Measurements from ENCODE around the gene TRPM2.
"Not testable (repeated sequence)": the region's sequence is repeated elsewhere in the genome, so short reads cannot be mapped to it uniquely, and the experiment has no call there.

TRPM2 gene

DNA sequence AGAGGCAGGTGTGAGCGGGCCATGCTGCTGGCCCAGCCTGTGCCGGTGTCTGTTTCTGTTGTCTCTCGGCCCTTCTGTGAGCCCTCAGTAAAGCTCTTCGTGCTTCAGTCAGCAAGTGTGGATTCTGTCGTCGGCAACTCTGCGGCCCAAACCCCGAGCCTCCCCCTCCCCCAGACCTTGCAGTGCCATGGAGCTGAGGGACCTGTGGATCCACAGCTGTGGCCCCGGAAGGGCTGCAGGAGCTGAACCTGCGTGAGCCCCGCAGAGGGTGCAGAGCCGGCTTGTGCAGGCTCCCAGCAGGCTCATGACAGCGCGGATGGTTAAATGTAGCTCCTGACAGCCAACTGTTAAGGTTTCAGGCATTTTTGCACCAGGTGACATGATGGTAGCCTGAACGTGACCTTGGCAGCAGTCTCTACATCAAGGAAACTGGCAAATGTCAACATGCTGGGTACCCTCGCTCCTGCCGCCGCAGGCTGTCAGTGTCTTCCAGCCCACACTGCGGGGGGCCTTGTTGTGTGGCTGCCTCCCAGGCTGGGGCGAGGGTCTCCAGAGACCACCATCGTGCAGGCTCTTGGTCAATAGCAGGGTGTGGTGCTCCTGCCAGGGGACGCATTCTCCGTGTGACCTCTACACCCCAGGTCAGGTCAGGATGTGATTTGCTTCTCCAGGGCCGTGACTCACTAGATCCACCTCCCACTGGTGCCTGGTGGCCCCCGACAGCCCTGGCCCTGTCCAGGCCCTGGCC lies 108.8 kb downstream of the TRPM2 start:
- no peak for DNase-seq (ENCODE audit: low read depth in 2 of 2)

- DNase-seq (ENCODE audit: low read depth in 2 of 2): no peak
Observed at GRCh38 chr21:44462834-44463200, 109.4 kb downstream of the TRPM2 start.

DNA sequence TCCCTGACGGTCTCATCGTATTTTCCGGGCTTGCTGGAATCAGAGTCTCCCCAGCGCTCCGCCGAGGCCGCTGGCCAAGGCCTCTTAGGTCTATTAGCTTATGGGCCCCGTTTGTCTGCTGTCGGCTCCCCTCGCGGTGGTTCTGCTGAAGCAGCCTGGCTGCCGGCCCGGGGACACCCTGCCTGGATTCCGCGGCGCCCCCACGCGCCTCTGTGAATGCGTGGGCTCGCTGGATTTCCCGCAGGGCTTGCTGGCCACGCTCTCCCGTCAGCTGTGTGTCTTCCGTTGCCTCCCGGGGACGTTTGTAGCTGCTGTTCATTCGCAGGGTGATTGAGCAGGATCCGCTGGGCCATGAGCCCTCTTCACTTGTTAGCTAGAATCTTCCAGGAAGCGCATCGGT lies 110.3 kb downstream of the TRPM2 start:
- DNase-seq (ENCODE audit: low read depth in 2 of 2): no peak

- no peak for DNase-seq (ENCODE audit: low read depth in 2 of 2)
Observed at GRCh38 chr21:44464351-44464750, 110.9 kb downstream of the TRPM2 start.

- no peak for DNase-seq (ENCODE audit: low read depth in 2 of 2)
Observed at GRCh38 chr21:44466351-44466954, 113.0 kb downstream of the TRPM2 start.

- DNase-seq (ENCODE audit: low read depth in 2 of 2): no peak
Observed at GRCh38 chr21:44466996-44467858, 113.8 kb downstream of the TRPM2 start.

DNA sequence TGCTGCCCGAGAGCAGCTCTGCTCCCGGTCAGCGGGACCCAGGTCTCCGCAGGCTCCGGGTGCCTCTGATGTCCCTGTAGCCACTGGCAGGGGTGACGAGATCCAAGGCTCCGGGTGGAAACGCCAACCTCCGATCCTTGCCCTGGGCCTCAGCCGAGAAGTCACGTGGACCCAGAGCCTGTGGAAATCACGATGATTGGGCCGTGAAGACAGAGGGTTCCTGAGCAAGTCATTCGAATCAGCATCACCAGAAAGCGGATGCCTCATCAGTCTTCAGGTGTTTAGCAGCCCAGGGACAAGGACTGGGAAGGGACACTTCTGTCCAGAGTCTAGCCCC lies 114.4 kb downstream of the TRPM2 start:
- DNase-seq (ENCODE audit: low read depth in 2 of 2): no peak

- no peak for DNase-seq (ENCODE audit: low read depth in 2 of 2)
Observed at GRCh38 chr21:44471341-44471740, 117.9 kb downstream of the TRPM2 start.

- DNase-seq (ENCODE audit: low read depth in 2 of 2): no peak
Observed at GRCh38 chr21:44471996-44472395, 118.6 kb downstream of the TRPM2 start.

DNA sequence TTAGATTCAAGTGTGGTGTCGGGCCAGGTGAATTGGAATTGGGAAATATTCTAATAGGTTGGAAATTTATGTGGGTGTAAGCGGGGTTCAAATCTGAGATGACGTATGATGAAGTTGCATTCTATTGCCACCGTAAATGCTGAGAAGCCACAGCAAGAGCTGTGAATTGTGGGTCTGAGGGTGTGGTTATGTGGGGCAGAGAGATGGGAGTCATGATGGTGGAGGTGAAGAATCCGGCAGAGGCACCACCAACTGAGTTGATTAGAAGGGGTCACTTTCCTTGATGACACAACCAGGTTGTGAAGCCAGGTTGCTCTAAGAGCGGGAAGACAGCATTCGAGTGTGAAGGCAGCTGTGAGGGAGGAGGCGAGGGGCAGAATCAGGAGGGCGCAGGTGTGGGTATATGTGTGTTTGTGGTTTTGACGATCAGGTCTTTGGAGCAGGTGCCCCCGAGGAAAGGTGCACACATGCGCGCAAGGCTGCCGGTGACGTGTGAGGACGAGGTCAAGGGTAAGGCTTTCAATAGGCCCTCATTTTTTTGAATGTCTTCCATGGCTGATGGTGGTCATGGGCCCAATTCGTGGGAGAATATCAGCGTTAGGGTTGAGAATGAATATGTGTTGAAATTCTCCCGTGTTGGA lies 120.6 kb downstream of the TRPM2 start:
- no peak for DNase-seq (ENCODE audit: low read depth in 2 of 2)

GRCh38 chr21:44475266-44475845 lies 121.9 kb downstream of the TRPM2 start:
- no peak for DNase-seq (ENCODE audit: low read depth in 2 of 2)

DNA sequence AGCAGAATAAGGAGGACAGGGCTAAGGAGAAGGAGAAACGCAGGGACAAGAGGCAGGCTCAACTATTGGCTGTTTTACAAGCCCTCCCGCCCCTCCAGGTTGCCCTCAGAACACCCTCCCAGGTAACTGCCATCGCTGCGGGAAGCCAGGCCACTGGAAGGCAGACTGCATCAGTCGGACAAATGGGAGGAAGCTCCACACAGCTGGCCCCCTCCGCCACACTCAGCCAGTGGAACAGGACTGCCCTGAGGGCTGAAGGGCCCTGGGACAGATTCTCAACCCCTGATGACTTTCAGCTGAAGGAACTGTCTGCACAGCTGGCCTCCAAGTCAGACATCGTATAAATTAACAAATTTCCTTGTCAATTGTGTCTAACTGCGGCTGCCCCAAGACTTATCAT lies 123.7 kb downstream of the TRPM2 start:
- no peak for DNase-seq (ENCODE audit: low read depth in 2 of 2)

DNA sequence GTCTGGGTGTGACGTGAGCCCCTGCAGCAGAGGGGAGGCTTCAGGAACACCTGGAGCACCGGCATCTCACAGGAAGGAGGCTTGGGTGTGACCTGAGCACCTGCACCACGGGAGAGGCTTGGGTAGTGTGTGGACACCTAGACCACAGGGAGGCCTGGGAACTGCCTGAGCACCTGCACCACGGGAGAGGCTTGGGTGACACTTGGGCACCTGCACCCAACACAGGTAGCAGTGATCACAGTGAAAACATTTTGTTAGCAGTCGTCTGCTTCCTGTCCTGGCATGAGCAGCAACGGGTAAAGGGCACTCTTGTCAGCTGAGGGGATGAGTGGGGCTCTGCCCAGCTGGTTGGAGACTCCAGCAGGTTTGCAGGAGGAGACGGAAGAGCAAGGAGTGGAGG lies 124.3 kb downstream of the TRPM2 start:
- DNase-seq (ENCODE audit: low read depth in 2 of 2): no peak

GRCh38 chr21:44478124-44478800 lies 124.8 kb downstream of the TRPM2 start:
- no peak for DNase-seq (ENCODE audit: low read depth in 2 of 2)

DNA sequence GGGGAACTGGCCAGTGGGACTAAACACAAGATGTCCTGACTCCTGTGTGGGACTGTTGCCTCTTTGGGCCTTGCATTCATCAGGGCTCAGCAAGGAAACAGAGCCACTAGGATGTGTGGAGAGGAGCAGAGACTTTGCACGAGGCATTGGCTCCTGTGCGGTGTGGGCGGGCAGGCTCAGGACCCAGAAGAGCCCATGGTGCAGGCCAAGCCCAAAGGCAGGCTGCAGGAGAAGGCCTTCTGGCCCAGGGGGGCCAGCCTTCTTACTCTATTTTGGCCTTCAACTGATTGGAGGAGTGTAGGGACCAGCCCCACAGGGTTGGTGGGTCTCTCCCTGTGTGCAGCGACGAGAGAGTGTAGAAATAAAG lies 125.4 kb downstream of the TRPM2 start:
- no peak for DNase-seq (ENCODE audit: low read depth in 2 of 2)

GRCh38 chr21:44479556-44480199 lies 126.3 kb downstream of the TRPM2 start:
- not testable (repeated sequence) for DNase-seq (ENCODE audit: low read depth in 2 of 2)

- no peak for DNase-seq (ENCODE audit: low read depth in 2 of 2)
Observed at GRCh38 chr21:44480200-44481053, 127.0 kb downstream of the TRPM2 start.

DNA sequence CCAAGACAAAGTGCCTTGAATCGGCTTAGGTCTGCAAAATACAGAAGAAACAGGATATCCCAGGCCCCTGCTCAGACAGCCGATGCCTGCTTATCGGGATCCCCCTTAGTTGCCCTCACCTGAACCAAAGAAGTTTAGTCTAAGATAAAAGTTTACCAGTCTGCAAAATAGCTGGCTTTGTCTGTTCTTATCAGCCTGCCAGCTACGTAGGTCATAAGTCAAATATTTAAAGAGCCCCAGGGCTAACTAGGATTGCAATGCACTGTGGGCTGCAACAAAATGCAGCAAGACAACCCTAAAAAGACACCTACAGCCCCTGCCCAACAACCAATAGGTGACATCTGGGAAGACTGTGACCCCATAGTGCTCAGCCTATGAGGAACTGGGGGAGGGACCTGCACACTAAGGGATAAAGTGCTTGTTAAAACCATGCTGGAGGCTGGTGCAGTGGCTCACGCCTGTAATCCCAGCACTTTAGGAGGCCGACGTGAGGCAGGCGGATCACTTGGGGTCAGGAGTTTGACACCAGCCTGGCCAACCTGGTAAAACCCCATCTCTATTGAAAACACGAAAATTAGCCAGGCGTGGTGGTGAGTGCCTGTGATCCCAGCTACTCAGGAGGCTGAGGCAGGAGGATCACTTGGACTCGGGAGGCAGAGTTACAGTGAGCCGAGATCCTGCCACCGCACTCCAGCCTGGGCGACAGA lies 129.3 kb downstream of the TRPM2 start:
- no peak for DNase-seq (ENCODE audit: low read depth in 2 of 2)

Data from stimulated activated CD8-positive, alpha-beta memory T cell treated with anti-CD3 and anti-CD28 coated beads, Interleukin-7, amount 100 ng/mL, for 1 hour (primary cell).